Fibroblast of pulmonary artery (primary cell): ENCODE results near the gene TPSD1.
"Not testable (repeated sequence)": the region's sequence is repeated elsewhere in the genome, so short reads cannot be mapped to it uniquely, and the experiment has no call there.

Source experiments
- DNase-seq: peaks from one replicate; pipeline ENCODE4 v3.0.0-alpha.2; 2010; ENCODE audit warnings: low read depth
- H3K4me3 ChIP-seq: replicated peaks from 2 replicates; pipeline ENCODE4 v1.5.1; 2011; ENCODE audit warnings: low read depth, mild to moderate bottlenecking, control low read depth, low read length, moderate library complexity
- TF ChIP-seq, protein P1 (sequence below): IDR thresholded peaks from 2 replicates; pipeline ENCODE4 v1.5.1; 2011; ENCODE audit warnings: mild to moderate bottlenecking, control low read depth, low read length, inconsistent platforms; ENCODE audit errors: missing control alignments

Gene TPSD1

DNA sequence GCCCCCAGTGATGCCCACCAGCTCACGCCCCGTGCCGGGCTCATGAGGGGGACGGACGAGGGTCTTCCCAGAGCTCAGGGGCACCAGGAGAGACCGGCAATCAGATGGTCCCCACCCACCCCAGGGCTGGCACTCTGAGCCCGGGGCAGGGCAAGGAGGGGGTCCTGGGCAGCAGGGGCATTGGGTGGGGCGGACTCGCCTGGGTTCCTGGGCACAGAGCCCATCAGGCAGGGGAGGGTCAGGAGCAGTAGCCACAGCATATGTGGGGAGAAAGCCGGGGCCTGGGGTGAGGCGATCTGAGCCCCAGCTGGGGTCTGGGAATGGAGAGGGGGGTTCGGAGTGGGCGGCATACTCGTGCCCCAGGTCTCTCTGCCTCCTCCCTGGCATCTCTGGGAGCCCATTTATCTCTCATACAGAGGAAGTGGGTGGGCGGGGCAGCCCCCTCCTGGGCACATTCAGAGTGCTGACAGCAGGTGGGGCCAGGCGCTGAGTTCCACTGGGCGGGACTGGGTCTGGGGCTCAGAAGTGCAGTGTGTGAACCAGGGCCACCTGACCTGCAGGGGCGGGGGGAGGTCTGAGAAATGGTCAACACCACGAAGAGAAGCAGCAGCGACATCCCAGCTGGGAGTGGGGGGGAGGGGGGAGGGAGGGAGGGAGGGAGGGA lies 33.1 kb downstream of the TPSD1 start:
- DNase-seq: no peak
- TF ChIP-seq, protein P1, sequence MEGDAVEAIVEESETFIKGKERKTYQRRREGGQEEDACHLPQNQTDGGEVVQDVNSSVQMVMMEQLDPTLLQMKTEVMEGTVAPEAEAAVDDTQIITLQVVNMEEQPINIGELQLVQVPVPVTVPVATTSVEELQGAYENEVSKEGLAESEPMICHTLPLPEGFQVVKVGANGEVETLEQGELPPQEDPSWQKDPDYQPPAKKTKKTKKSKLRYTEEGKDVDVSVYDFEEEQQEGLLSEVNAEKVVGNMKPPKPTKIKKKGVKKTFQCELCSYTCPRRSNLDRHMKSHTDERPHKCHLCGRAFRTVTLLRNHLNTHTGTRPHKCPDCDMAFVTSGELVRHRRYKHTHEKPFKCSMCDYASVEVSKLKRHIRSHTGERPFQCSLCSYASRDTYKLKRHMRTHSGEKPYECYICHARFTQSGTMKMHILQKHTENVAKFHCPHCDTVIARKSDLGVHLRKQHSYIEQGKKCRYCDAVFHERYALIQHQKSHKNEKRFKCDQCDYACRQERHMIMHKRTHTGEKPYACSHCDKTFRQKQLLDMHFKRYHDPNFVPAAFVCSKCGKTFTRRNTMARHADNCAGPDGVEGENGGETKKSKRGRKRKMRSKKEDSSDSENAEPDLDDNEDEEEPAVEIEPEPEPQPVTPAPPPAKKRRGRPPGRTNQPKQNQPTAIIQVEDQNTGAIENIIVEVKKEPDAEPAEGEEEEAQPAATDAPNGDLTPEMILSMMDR: no peak
- H3K4me3 ChIP-seq: no peak overlapping the region

DNA sequence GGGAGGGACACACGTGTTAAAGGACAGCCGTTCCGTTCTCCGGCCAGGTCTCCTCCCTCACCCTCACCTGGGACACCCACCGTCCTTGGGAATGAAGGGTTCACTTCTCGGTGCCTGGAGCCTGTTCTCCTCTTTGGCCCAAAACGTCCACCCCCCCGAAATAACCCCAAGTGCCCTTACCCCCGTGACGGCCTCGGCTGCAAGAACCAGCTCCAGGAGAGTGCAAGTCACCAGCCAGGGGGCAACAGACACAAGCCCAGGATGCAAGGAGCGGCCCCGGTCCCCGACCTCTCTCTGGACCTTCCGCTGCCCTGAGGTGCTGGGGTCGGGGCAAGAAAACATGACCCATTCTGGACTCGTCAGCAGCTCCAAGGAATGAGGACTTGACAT lies 33.6 kb downstream of the TPSD1 start:
- TF ChIP-seq, protein P1: no peak
- no peak overlapping the region for H3K4me3 ChIP-seq
- no peak for DNase-seq

DNA sequence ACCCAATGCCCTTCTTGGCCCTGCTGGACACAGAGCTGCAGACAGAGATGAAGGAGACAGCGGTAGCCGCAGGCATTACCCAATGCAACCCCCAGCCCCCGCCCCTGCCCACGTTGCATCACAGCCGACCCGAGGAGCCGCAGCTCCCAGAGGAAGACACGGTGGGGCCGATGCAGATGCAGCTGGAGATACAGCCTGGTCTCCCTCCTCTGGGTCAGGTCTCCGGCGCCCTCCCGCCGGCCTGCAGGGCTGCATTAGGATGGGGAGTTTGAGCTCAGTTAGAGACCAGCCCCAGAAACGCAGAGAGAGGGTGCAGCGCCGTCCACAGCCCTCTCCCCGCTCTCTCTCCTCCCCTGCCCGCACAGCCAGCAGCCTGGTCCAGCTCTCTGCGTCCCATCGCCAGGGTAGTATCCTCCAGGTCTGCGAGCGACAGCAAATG lies 34.2 kb downstream of the TPSD1 start:
- no peak for DNase-seq
- TF ChIP-seq, protein P1: no peak
- H3K4me3 ChIP-seq: no peak overlapping the region

DNA sequence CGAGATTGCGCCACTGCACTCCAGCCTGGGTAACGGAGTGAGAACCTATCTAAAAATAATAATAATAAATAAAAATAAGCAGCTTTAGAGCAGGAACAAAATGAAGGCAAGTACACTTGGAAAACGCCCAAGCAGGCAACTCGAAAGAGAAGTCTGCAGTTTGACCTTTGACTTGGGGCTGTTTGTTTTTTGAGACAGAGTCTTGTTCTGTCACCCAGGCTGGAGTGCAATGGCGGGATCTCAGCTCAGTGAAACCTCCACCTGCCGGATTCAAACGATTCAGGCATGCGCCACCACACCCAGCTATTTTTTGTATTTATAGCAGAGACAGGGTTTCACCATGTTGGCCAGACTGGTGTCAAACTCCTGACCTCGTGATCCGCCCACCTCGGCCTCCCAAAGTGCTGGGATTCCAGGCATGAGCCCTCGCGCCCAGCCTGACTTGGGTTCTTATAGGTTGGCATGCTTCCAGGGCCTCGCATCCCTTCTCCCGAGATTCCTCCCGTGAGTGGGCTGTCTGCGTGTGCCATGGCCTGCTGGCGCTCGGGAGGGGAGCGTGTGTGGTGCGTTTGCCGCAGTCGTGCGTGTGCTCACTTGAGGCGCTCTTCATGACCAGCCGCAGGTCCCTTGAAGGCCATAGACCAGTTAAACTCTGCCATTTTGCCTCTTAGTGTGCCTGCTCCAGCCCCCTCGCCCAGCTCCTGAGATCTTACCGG lies 35.1 kb downstream of the TPSD1 start:
- TF ChIP-seq, protein P1: no peak
- no peak overlapping the region for H3K4me3 ChIP-seq
- DNase-seq: no peak

DNA sequence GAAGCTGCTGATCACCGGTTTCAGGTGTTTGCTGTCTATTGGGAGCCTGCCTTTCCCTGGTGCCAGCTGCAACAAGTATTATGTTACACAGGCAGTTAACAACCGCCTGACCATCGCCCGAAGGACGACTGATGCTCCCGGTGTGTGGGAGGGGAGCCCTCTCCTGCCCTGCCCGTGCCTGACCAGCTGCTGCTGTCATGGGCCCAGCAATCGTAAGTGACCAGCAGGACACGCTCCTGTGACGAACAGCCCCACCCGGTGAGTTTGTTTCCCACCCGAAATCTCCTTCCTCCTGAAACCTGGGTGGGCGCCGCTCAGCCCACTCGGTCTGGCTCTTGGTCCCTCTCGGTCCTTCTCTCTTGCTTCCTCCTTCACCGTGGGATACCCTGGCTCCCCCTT lies 35.7 kb downstream of the TPSD1 start:
- no peak for DNase-seq
- H3K4me3 ChIP-seq: no peak overlapping the region
- TF ChIP-seq, protein P1: no peak

DNA sequence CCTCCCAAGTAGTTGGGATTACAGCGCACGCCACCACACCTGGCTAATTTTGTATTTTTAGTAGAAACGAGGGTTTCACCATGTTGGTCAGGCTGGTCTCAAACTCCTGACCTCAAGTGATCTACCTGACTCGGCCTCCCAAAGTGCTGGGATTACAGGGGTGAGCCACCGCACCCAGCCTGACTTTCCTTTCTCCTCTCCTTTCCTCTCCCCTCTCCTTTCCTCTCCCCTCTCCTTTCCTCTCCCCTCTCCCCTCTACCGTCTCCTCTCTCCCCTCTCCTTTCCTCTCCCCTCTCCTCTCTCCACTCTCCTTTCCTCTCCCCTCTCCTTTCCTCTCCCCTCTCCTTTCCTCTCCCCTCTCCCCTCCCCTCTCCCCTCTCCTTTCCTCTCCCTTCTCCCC lies 36.3 kb downstream of the TPSD1 start:
- DNase-seq, H3K4me3 ChIP-seq: not testable (repeated sequence)

DNA sequence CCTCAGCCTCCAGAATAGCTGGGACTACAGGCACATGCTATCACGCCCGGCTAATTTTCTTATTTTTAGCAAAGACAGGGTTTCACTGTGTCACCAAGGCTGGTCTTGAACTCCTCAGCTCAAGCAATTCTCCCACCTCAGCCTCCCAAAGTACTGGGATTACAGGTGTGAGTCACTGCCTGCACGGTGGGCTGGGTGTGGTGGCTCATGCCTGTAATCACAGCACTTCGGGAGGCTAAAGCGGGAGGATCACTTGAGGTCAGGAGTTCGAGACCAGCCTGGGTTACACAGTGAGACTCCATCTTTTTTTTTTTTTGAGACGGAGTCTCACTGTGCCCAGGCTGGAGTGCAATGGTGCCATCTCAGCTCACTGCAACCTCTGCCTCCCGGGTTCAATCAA lies 36.9 kb downstream of the TPSD1 start:
- DNase-seq: not testable (repeated sequence)

DNA sequence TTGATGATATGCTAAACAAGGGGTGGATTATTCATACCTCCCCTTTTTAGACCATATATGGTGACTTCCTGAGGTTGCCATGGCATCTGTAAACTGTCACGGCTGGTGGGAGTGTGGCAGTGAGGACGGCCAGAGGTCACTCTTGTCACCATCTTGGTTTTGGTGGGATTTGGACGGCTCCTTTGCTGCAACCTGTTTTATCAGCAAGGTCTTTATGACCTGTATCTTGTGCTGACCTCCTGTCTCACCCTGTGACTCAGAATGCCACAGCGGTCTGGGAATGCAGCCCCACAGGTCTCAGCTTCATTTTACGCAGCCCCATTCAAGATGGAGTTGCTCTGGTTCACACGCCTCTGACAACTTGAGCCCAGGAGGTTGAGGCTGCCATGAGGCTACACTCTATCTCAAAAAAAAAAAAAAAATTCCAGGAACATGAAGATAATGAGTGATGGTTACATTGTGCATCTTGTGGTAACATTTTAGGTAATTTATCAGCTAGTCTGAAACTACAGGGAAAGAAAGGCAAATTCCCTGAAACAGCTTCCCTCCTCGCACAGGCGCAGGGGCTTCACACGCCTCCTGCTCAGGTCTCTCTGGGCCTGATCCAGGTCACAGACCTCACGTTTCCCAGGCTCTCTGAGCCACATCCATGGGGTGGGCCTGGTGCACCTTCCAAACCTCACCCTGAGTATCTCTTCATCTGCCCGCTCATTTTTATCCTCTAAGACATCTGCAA lies 38.2 kb downstream of the TPSD1 start:
- no peak for DNase-seq
- no peak overlapping the region for H3K4me3 ChIP-seq
- TF ChIP-seq, protein P1: no peak

More for the DNA sequence above, 36.9 kb downstream of the TPSD1 start:
- not testable (repeated sequence) for H3K4me3 ChIP-seq
